NCI-H1417 treated with DMSO at 0.1 percent for 48 hours (cell line): ENCODE data around the gene TBC1D10B.
A peak's percentile ranks its signal among the peaks of the same experiment; 100 is the strongest.
"Not testable (repeated sequence)": the region's sequence is repeated elsewhere in the genome, so short reads cannot be mapped to it uniquely, and the experiment has no call there.

Experiments used
- DNase-seq: peaks from one replicate; lab custom pipeline; 2025; lab: John Stamatoyannopoulos, UW

TBC1D10B gene

GRCh38 chr16:30354423-30355143 lies 15.7 kb downstream of the TBC1D10B start:
- no peak for DNase-seq

- no peak for DNase-seq
Measured at GRCh38 chr16:30353438-30354129, 16.7 kb downstream of the TBC1D10B start.

GRCh38 chr16:30352488-30353401 lies 17.5 kb downstream of the TBC1D10B start:
- DNase-seq = no peak

GRCh38 chr16:30351586-30352419 lies 18.5 kb downstream of the TBC1D10B start:
- DNase-seq = no peak

GRCh38 chr16:30351001-30351441 lies 19.3 kb downstream of the TBC1D10B start:
- no peak for DNase-seq

- no peak for DNase-seq
Measured at GRCh38 chr16:30350134-30350871, 20.0 kb downstream of the TBC1D10B start.

GRCh38 chr16:30349675-30350074 lies 20.6 kb downstream of the TBC1D10B start:
- no peak for DNase-seq

- DNase-seq = no peak
Measured at GRCh38 chr16:30348929-30349328, 21.4 kb downstream of the TBC1D10B start.

- no peak for DNase-seq
Measured at GRCh38 chr16:30348113-30348512, 22.2 kb downstream of the TBC1D10B start.

- DNase-seq = no peak
Measured at GRCh38 chr16:30346286-30346685, 24.0 kb downstream of the TBC1D10B start.

- not testable (repeated sequence) for DNase-seq
Measured at GRCh38 chr16:30343491-30343820, 26.8 kb downstream of the TBC1D10B start.

GRCh38 chr16:30342751-30343490 lies 27.4 kb downstream of the TBC1D10B start:
- DNase-seq = no peak

- not testable (repeated sequence) for DNase-seq
Measured at GRCh38 chr16:30341971-30342370, 28.3 kb downstream of the TBC1D10B start.

- no peak for DNase-seq
Measured at GRCh38 chr16:30340621-30341020, 29.7 kb downstream of the TBC1D10B start.

GRCh38 chr16:30338715-30339114 lies 31.6 kb downstream of the TBC1D10B start:
- not testable (repeated sequence) for DNase-seq

GRCh38 chr16:30337964-30338357 lies 32.3 kb downstream of the TBC1D10B start:
- not testable (repeated sequence) for DNase-seq

GRCh38 chr16:30335598-30336474 lies 34.5 kb downstream of the TBC1D10B start:
- DNase-seq = no peak

GRCh38 chr16:30335028-30335597 lies 35.2 kb downstream of the TBC1D10B start:
- peak; percentile 12 for DNase-seq

GRCh38 chr16:30334473-30334989 lies 35.8 kb downstream of the TBC1D10B start:
- DNase-seq = not testable (repeated sequence)
